NCI-H748 (cell line): ENCODE data around the gene SLCO3A1.
A peak's percentile ranks its signal among the peaks of the same experiment; 100 is the strongest.

Source experiments
- DNase-seq: peaks from one replicate; lab custom pipeline; 2025; ENCODE audit not compliant: unreplicated experiment; lab: John Stamatoyannopoulos, UW

Gene SLCO3A1

DNA sequence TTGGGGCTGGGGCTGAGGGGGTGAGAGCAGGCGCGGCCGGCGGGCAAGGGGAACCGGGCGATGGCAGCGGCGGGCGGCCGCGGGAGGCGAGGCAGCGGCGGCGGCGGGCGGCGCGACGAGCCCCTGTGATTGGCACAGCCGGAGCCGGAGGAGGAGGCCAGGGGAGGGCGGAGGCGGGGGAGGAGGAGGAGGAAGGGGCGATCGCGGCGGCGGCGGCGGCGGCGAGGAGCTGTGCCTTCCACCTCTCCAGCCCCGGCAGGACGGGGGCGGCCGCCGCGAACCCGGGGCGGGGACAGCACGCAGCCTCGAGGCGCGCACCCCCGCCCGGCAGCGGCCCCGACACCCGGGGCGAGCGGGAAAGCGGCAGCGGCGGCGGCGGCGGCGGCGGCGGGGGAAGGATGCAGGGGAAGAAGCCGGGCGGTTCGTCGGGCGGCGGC is at the start of gene SLCO3A1:
Gene SLCO3A1 (plus strand): TSS at position 198 of the 437 bp plus-strand sequence.
- DNase-seq, result peak; percentile 72

DNA sequence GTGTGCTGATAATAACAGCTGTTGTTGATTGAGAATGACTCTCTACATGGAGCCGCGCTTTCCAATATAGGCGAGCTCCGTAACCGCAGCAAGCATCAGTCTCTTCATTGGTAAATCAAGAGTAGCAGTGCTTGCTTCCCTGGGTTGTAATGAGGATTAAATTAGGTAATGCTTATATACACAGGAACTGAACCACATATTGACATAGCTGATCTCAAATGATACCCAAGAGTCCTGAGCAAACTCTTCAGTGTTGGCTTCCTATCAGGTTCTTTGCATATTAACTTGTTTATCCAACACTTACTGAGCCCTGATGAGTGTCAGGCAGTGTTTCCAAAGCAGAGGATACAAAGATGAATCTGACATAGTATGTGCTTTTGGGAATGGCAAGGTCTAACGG is 46.4 kb upstream of the SLCO3A1 start:
- DNase-seq, result peak; percentile 96

DNA sequence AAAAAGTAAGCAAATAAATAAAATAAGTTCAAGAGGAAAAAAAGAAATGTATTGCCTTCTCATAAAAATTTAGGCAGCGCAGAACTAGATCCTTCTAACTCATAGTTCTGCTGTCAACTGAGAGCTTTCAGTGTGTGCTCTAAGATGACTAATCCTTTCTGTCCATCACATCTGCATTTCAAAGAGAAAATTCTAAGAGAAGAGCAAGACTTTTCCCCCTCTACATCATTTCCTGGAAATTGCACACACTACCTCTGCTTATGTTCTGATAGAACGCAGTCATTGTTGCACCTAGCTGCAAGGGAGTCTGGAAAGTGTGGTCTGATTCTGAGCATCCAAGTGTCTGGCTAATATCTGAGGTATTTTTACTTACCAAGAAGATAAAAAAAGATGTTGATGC is 39.6 kb upstream of the SLCO3A1 start:
- no peak for DNase-seq

DNA sequence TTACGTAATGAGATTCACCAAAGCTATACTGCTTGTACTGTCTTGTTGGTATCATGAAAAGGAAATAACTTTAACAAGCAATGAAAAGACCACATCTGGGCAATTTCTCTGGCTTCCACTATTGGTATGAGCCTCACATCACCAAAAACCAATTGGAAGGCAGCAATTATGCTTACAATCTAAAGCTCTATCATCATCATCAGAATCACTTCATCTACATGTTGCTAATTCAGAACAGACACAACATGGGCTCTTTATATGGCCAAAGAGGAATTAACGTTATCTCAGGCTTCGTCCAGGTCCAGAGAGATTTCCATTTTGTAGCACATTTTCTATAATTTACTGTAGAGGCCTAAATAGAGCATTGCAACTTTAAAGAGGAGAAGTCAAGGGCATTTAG is 36.6 kb upstream of the SLCO3A1 start:
- DNase-seq, result no peak

DNA sequence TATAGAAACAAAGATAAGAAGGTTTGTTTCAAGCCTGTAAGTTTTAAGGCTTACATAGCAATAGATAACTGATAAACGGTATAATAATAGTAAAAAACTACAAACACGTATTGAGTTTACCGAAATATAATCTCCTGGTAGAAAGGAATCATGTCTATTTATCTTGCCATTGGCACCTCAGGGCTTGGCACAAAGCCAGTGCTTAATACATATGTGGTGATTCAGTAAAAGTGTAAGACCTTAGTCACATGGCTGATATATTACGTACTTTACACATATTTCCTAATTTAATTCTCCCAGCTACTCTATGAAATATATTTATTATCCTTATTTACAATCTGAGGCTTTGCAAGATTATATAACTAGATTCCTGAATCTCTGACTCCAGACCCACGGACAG is 32.0 kb upstream of the SLCO3A1 start:
- DNase-seq, result peak; percentile 13

DNA sequence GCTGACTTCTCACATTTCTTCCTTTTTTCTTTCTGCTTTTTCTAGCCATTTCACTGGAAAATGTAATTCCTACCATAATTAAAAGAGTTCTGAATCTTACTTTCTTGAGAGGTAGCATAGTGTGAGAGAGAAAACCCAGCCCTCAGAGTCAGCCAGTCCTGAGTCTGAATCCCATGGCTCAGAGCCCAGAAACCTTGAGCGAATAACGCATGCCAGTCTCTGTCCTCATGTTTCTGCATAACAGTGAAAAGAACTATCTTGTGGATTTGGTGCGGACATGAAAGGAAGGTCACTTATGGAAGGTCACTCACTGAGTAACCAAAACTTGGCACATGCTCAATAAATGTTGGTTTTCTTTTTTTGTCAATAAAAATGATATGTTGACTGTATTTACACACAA is 29.3 kb upstream of the SLCO3A1 start:
- DNase-seq, result no peak

DNA sequence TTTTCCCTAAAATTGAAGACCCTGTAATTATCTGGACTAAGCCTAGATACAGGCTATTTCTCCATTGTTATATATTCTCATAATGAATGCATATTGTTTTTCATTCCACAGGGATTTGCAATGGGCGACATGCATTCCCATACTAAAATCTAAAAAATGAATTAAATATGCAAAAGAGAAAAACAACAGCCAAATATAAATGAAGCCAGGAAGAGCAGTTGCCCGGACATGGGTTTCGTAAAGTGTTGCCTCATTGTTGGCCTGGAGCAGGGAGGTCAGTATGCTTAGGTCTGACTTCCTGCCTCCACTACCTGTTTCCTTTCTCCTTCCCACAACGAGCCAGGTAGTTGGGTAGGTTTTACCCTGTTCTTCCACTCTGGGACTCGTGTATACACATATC is 27.1 kb upstream of the SLCO3A1 start:
- no peak for DNase-seq

DNA sequence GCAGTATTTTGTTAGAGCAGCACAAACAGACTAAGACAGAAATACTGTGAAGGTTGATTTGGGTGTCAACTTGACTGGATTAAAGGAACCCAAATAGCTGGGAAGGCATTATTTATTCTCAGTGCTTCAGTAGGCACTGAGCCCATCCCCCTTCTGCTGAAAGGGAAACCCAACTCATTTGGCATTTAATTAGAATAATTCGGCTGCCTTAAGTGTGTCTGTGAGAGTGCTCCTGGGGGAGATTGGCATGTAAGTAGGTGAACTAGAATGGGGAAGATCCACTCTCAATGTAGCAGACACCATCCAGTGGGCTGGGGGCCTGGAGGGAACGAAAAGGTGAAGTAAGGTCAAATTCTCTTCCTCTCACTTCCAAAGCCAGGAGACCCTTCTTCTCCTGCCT is 20.5 kb upstream of the SLCO3A1 start:
- no peak for DNase-seq

DNA sequence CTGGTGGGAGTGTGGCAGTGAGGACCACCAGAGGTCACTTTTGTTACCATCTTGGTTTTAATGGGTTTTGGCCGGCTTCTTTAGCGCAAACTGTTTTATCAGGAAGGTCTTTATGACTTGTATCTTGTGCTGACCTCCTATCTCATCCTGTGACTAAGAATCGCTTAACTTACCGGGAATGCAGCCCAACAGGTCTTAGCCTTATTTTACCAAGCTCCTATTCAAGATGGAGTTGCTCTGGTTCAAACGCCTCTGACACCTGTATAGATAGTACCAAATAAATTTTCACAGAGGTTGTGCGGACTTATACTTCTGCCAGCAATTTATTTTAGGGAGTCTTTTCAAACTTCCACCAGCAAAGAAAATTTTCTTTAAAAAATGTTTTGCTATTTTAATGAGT is 13.6 kb upstream of the SLCO3A1 start:
- DNase-seq, result no peak

DNA sequence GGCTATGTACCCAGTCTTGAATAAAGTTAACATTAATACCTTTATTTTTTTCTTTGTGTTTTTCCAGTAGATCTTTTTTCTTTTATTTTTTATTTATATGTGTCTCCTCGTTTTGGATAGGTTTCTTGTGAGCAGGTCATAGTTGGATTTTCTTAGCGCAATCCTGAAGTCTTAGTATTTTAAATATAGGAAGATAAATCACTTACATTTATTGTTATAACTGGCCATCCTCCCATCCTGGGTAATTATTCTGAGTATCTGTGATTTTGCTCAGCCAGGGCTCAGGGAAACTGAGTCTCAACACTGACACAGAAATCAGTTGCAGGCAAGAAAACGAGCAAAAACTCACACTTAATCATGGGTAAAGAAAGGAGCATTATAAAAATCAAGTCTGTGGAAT is 11.6 kb upstream of the SLCO3A1 start:
- DNase-seq, result no peak

DNA sequence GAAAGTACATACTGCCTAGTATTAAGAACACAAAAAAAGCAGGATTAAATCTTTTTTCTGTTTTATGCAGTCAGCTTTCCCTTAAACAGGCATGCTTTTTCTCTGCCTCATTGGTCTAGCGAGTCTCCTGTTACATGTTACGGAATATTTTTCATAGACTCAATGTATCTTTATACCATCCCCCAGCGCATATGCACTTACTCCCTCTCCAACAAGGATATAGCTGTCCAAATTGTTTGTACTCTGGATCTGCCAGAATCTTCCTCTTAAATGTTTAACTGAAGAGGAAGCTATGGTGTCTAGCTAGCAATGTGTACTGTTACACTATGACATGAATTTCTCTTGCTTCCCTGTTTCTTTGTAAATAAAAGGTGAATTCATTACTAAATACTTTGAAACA is 9.2 kb upstream of the SLCO3A1 start:
- DNase-seq, result no peak

DNA sequence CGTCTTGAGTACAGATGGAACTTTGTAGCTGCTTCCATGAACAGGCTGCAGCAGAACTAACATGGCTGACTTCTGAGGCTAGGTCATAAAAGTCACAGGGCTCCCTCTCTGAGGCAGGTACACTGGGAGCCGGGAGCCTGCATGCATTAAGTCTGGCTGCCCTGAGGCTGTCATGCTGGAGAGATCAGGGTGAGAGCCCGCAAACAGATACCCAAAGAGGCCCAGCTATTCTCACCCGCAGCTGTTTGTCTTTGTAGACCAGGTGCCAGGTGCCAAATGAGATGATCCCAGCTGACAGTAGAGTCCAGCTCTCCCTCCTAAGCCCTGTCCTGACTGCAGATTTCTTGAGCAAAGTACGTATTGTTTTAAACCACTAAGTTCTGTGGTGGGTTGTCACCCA is 8.6 kb upstream of the SLCO3A1 start:
- peak; percentile 10 for DNase-seq

DNA sequence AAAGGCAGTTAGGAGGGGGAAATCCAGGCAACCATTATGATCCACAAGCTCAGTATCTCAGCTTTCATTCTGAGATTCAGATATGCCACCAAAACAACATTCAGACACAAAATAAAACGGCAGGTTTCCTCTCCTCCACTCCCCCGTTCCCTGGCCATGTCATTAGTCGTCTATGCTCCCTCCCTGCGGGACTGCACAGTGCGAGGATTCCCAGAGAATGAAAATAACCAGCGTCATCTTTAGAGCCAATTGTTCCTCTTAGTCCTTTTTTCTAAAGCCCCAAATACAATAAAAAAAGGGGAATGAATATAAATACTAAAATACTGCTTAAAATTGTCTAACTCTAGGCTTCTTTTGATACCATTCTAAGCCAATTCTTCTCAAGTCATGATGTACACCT is 7.8 kb upstream of the SLCO3A1 start:
- DNase-seq, result no peak

DNA sequence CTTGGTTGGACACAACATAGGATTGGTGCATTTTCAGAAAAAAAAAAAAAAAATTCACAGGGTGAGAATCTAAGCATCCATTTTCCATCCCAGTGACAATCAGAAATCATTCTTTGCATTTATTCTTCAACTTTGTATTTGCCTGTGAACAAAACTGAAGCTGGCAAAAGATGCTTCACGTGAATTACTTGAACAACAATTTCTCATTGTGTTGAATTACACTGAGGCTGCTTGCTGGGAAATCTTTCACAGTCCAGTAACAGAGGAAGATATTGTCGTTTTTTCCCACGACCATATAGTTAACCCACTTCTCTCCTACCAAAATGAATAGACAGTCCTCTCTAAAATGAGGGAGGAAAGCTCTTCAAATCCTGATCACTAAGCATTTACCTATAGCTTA is 4.3 kb upstream of the SLCO3A1 start:
- DNase-seq, result no peak

DNA sequence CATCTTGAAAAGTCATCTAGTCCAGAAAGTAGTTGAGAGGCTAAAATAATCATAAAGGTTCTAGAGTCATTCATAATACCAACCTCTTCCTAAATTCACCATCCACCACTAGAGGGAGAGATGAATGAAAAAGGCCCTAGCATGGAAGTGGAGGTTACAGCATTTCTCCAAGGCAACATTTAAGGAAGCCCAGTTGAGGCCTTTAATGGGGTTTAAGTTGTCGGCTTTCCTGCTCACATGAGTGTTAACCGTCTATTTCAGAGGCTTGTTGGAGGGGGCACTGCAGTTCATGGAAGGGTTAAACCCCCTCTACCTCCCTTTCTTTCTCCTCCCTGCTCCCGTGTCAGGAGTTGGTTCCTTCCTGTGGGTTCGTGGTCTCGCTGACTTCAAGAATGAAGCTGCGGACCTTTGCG is 3.8 kb upstream of the SLCO3A1 start:
- DNase-seq, result peak; percentile 34

DNA sequence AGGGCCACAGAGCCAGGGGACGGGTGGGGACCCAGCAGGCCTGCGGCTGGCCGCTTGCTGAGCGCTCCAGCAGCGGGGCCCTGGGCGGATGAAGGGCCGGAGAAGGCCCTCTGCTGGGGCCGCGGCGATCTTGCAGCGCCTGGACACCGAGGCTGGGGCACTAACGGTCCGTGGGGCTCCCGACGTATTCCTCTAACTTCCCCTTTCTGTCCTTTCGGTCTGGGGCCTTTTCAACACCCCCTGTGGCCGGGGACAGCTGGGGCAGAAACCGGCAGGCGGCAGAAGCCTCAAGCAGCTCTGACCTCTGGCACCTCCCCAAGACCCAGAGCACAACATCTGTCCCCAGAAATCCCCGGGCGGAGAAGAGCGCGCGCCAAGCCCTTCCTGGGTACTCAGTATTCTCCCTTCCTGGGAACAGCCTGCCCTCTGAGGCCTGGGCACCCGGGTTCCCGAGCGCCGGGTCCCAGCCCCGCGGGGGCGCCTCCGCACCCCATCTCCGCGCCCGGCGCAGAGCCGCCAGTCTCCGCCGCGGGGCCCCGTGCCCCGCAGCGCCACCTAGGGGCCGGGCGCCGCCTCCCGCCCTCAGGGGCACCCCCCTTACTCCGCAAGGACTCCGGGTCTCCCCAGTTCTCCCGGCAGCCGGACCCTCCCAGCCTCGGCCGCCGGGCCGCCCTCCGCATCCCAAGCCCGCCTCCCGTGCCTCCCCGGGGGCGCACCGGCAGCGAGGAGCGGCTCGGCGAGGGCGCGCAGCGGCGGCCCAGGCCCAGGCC is 582 bp upstream of the SLCO3A1 start:
- DNase-seq, result peak; percentile 72

DNA sequence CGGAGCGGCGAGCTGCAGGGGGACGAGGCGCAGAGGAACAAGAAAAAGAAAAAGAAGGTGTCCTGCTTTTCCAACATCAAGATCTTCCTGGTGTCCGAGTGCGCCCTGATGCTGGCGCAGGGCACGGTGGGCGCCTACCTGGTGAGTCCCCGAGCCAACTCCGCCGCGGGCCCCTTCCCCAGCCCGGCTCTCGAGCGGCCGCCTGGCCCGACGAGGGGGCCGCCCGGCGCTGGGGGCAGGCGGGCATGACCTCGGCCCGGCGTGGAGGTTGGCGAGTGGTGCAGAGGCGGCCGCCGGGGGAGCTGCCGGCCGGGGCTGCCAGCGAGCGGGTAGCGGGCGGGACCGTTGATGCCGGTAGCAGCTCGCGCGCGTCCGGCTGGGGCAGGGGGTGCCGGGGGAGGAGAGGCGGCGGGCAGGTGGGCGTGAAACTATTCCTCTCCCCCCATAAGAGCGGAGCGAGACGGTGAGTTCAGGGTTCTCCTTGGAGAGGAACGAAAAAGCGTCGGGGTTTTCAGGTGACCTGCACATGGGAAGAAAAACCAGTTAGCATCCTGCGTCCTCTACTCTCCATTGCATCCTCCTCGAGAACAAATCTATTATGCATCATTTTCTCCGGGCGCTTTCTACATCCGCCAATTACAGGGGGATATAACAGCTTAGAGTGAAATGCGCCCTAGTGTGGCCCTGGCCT is 585 bp downstream of the SLCO3A1 start:
- peak; percentile 67 for DNase-seq

DNA sequence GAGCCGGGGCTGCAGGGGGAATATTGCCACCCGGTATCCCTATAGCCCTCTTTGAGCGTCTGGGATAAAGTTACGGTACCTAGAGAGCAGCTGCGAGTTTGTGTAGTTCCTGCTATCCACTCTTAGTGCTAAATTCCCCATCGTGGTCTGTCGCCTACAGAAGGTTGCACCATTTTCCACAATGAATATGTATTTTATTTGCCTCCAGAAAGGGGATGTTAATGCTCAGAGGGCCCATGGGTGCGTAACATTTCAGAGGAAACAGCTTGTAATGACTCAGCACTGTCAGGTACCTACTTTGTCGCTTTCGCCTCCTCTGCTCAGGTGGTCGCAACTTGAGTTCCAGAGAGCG is 1.1 kb downstream of the SLCO3A1 start:
- DNase-seq, result peak; percentile 53

DNA sequence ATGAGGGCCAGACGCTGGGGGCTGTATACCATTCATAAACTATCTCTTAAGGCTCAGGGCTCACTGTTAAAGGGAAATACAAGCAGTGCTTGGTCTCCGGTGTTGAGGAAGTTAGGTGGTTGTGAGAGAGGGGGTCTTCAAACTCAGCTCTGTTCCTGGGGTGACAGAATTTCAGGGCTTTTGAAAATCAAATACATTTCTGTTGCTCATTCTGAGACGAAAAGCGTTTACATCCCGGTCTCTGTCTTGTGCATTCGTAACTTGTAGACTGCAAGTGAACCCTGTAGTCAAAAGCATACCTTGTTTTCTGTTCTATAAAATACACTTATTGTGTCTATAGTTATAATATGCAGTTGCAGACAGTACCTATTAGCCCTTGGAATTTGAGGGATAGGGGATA is 1.7 kb downstream of the SLCO3A1 start:
- DNase-seq, result peak; percentile 25

DNA sequence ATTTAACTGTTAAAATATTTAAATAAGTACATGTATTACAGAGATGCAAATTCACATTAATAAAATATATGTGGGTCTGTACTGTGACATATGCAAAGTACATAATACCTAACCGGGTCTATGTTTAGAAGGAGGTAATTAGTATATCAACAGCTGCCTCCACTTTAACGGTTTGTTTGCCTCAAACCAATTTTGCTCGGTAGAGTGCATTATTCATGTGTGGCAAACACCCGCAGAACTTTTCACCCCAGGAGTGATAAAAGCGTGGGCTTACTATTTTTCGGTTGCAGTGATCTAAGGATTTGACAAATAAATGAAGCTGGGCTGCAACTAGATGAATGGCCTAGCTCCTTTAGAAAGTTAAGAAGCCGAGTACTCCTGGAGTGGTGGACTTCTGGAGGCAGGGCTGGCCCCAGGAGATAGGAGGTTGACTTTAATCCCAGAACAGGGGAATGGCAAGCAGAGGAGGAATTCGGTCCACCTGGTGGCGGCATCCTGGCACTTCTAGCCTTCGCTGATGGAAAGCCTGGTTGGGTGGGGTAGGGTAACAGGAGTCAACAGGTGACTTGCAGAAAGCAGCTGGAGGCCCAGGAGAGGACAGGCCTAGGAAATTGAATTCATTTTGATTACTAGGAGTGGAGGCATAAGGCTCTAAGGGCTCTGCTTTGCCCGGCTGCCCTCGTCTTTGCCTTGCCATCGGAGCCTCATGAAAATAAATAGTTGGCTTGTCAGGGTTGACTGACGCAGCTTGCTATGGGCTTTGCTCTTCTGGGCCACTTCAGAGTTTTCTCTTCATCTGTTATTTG is 2.4 kb downstream of the SLCO3A1 start:
- DNase-seq, result peak; percentile 91

DNA sequence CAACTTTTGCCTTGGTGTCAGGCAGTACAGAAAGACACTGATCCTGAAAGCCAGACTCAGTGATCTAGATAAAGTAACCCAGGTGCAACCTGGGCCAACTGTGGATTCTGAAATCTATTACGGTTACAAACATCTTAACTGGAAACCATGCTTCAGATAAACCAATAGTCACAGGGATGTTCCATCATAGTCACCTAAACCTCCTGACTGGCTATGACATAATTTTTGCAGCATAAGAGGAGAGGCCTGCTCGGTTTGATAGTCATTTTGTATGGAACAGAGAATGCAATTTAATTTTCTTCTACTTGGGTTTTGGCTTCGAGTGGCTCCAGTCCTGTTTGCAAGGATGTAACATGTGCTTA is 3.7 kb downstream of the SLCO3A1 start:
- DNase-seq, result peak; percentile 30

DNA sequence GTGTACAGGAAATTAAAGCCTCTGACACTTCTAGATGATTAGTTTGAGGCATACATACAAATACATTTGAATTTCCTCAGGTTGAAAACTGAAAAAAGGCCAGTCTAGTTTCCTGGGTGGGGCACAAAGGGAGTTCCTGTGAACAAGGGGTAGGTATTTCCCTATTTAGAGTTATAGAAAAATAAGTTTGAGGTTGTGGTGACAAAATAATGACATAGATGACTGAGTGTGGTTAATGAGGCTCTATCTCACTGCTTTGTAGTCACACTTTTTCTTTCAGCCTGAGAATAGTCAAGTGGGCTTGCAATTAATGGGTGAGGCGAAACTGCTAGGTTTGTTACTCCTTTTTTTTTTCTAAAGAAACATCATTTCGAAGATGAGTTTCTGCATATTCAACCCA is 4.3 kb downstream of the SLCO3A1 start:
- peak; percentile 48 for DNase-seq
